ENCODE data around the gene ANKRD34A.
A peak's percentile ranks its signal among the peaks of the same experiment; 100 is the strongest.

The ANKRD34A gene

GRCh38 chr1:145990249-145990855 is 26.0 kb upstream of the ANKRD34A start:
- no peak for DNase-seq (ENCODE audit: low spot score)

GRCh38 chr1:145988773-145989172 is 24.4 kb upstream of the ANKRD34A start:
- no peak for DNase-seq (ENCODE audit: low spot score)

GRCh38 chr1:145987926-145988325 is 23.6 kb upstream of the ANKRD34A start:
- no peak for DNase-seq (ENCODE audit: low spot score)

- DNase-seq (ENCODE audit: low spot score), result no peak
Measured at GRCh38 chr1:145986551-145986950, 22.2 kb upstream of the ANKRD34A start.

- DNase-seq (ENCODE audit: low spot score), result peak; percentile 63
Measured at GRCh38 chr1:145985502-145986439, 21.4 kb upstream of the ANKRD34A start.

- DNase-seq (ENCODE audit: low spot score), result no peak
Measured at GRCh38 chr1:145985129-145985501, 20.7 kb upstream of the ANKRD34A start.

- DNase-seq (ENCODE audit: low spot score), result no peak
Measured at GRCh38 chr1:145983960-145984830, 19.8 kb upstream of the ANKRD34A start.

GRCh38 chr1:145983206-145983675 is 18.9 kb upstream of the ANKRD34A start:
- no peak for DNase-seq (ENCODE audit: low spot score)

GRCh38 chr1:145982010-145982723 is 17.8 kb upstream of the ANKRD34A start:
- no peak for DNase-seq (ENCODE audit: low spot score)

GRCh38 chr1:145980457-145980994 is 16.2 kb upstream of the ANKRD34A start:
- DNase-seq (ENCODE audit: low spot score), result no peak

GRCh38 chr1:145979746-145980456 is 15.5 kb upstream of the ANKRD34A start:
- peak; percentile 47 for DNase-seq (ENCODE audit: low spot score)

GRCh38 chr1:145978854-145979745 is 14.7 kb upstream of the ANKRD34A start:
- DNase-seq (ENCODE audit: low spot score), result peak; percentile 100

- no peak for DNase-seq (ENCODE audit: low spot score)
Measured at GRCh38 chr1:145978471-145978853, 14.1 kb upstream of the ANKRD34A start.

GRCh38 chr1:145977486-145978470 is 13.4 kb upstream of the ANKRD34A start:
- DNase-seq (ENCODE audit: low spot score), result peak; percentile 91

GRCh38 chr1:145977016-145977415 is 12.6 kb upstream of the ANKRD34A start:
- DNase-seq (ENCODE audit: low spot score), result no peak

GRCh38 chr1:145975216-145975615 is 10.8 kb upstream of the ANKRD34A start:
- no peak for DNase-seq (ENCODE audit: low spot score)

- no peak for DNase-seq (ENCODE audit: low spot score)
Measured at GRCh38 chr1:145974721-145975120, 10.3 kb upstream of the ANKRD34A start.

GRCh38 chr1:145972580-145972979 is 8.2 kb upstream of the ANKRD34A start:
- DNase-seq (ENCODE audit: low spot score), result no peak
